Measurements from ENCODE around the gene TMEM225.
"Not testable (repeated sequence)": the region's sequence is repeated elsewhere in the genome, so short reads cannot be mapped to it uniquely, and the experiment has no call there.

TMEM225 gene, protein sequence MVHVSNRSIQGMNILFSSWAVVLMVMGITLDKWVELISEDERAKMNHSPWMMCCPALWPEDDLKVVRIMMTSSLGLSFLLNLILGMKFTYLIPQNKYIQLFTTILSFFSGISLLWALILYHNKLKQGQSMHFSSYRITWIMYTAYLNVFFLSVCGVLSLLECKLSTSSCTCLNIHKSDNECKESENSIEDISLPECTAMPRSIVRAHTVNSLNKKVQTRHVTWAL

DNA sequence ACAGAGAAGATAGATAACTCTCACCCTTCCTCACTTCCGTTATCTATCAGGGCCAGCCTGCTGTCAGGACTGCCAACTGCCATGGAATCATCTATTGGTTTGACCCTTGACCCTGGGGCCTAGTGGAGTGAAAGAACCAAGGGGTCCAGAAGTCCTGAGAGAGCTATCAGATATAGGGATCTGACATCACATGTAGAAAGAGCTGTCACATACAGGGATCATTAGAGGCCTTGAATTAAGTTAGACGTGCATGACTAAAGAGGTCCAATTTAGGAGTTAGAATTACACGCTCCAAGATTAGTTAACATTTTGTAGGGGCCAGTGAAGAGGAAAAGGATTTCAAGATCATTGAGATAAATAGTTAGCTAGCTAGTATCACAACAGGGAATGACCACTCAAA is at the start of gene TMEM225:
Gene TMEM225, minus strand, starts transcription at position 101 of the 400 bp plus-strand sequence. CDS start 245 bp downstream, outside the sequence.
- no peak for DNase-seq

DNA sequence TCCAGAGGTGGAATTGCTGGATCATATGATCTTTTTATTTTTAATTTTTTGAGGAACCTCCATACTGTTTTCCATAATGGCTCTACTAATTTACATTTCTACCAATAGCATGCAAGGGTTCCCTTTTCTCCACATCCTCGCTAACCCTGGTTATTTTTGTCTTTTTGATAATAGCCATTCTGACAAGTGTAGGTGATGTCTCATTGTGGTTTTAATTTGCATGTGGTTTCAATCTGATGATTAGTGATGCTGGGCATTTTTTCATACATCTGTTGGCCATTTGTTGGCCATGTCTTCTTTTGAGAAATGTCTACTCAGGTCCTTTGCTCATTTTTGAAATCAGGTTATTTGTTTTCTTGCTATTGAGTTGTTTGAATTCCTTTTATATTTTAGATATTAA is 38.6 kb upstream of the TMEM225 start:
- no peak for DNase-seq

DNA sequence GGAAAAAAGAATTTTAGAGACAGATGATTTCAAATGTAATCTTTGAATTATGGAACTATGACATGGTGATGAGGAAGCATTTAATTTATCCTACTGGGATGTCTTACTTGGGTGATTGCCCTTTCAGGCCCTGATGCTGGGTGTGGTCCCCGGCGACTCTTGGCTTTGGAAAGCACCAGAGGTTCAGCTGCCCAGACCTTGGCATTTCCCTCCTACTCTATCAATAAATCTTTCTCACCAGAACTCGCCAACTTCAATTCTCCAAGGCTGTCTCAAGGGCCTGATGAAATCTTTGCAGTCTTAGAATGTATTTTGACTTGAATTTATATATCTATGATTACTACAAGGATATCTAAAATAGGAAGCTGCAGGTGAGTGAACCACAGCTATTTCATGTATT is 35.5 kb upstream of the TMEM225 start:
- DNase-seq = no peak

DNA sequence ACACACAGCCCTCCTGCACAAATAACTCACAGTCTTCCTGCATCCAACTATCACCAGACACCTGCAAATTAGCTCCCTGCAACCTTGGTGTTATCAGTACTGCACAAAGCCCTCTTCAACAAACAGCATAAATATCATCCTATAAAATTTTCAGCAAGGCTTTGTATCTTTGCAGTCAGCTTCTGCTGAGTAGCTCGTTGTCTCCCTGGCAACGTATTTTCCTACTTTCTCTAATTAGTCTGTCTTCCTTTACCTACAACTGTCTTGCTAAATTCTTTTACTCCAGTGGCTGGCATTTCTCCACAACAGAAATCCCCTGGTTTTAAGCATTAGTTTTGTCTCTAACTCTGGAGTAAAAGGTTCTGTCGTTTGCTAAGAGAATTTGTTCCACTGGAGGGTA is 20.4 kb upstream of the TMEM225 start:
- no peak for DNase-seq

DNA sequence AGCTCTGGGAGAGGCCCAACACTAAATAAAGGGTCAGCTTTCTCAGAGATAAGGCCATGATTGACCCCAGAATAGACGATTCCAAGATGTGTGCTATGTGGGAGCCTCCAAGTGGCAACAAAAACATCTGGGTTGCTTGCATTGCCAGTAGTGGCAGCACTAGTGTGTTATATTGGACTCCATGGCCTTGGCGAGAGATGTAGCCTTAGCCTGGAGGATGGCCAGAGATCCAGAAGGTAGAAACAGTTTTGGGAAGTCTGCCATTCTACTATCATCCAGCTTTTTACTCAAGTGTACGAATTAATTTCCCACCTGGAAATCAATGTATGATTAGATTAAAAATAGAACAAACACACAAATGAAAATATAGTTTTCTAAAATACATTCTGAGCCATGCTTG is 19.5 kb upstream of the TMEM225 start:
- DNase-seq = no peak

DNA sequence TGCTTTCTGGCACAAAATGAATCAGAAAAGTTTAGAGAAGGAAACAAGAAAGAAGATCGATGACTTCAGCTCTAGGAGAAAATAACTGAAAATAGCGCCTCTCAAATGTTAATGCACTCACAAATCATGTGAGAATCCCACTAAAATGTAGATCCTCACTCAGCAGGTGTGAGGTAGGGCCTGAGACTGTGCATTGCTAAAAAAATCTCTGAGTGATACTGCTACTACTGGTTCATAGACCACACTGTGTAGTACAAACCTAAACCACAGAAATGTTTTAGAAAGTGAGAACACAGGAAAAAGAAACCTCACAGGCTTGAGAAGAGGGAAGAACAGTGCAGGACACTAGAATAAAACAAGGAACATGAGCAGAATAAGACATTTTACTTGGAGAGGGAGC is 18.5 kb upstream of the TMEM225 start:
- no peak for DNase-seq

DNA sequence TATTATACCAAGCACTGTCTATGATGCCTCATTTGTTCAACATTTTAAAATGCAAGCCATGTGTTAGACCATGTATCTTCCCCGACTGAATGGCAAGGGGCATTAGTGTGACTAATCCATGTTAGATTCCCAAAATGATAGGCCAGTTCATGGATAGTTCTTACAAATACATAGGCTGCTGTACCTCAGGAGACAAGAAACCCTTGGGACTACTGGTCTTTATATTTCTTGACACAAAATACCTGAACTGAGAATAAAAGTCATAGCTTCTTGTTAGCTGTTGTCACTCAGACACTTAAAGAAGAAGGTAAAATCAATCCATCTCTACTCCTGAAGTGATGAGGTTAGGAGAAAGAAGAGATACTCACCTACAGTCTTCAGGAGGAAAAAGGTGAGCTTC is 16.4 kb upstream of the TMEM225 start, which contains the start of gene OR8D4:
Gene OR8D4, plus strand, starts transcription at position 301 of the 400 bp plus-strand sequence. CDS start 4,265 bp downstream, outside the sequence.
- no peak for DNase-seq

DNA sequence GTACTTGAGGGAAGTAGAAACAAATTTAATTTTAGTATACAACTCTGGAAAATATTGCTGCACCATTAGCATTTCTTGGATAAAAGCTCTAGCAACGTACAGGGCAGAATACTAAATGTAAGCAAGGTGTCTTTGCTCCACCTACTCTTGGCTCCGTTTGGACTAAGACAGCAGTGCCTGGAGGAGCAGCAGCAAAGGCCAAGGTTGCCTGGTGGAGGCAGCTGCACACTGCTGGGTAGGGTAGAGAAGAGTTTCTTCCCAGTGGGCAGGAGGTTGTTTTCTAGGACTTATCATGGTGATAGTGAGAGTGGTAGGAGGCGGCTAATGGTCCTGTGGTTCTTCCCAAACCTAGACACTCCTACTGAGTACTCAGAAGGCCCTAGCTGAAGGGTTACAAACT is 14.3 kb upstream of the TMEM225 start:
- DNase-seq = no peak

DNA sequence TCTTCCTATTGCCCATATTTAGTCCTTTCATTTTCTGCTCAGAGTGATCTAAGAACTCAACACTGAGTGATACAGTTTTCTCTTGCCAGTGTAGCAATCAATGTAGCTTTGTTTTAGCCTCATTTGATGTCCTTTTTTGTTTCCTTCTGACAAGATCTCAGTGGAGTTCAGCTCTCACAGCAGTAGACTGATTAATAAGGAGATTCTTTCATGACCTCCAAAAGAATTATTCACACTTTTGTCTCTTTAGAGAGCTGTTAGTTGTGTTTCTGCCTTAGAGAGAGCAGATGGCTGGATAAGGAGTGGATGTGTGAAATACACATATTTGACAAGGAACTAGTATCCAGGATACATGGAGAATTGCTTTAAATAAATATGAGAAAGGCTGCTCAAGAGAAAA is 6.6 kb upstream of the TMEM225 start:
- DNase-seq = no peak

DNA sequence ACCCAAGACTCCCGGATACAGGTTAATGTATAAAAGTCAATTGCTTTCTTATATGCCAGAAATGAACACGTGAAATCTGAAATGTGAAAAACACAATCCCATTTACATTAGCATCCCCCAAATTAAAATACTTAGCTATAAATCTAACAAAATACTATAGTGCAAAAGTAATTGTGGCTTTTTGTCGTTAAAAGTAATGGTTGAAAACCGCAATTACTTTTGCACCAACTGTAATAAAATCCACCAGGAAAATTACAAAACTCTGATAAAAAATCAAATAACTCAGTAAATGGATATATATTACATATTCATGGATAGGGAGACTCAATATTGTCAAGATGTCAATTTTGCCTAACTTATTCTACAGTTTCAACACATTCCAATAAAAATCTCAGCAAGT is 4.6 kb downstream of the TMEM225 start:
- DNase-seq = no peak

DNA sequence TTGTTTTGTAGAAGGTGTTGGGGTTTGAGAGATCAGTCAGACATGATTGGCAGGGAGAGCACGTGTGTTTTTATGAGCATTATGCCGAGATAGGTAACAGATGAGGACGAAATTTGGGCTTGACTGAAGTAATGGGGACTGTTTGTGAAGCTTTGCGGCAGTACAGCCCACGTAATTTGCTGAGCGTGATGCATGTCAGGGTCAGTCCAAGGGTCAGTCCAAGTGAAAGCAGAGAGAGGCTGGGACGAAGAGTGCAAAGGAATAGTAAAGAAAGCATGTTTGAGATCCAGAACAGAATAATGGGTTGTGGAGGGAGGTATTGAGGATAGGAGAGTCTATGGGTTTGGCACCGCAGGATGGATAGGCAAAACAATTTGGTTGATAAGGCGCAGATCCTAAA is 17.7 kb downstream of the TMEM225 start:
- not testable (repeated sequence) for DNase-seq

DNA sequence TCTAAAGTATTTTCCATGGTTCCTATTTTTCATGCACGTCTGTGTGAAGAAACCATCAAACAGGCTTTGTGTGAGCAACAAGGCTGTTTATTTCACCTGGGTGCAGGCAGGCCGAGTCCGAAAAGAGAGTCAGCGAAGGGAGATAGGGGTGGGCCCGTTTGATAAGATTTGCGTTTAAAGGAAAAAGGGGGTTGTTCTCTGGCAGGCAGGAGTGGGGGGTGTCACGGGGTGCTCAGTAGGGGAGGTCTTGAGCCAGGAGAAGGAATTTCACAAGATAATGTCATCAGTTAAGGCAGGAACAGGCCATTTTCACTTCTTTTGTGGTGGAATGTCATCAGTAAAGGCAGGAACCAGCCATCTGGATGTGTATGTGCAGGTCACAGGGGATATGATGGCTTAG is 20.2 kb downstream of the TMEM225 start:
- not testable (repeated sequence) for DNase-seq

DNA sequence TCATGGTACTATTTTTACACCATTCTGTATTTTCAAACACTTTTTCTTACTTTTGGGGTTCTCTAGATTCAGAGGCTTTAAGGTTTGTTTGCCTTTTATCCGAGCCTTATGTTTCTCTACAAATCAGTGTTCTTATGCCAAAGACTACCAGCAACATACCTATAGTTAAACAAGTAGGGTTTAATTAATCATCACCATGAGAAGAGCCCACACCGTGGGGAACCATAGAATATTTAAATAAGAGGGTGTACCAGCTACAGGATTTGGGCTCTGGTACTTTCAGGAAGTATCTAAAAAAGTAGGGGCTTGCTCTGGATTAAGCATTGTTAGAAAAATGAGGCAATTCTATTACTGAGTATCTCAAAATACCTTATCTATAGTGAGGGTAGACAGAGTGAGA is 25.7 kb downstream of the TMEM225 start:
- DNase-seq = no peak

DNA sequence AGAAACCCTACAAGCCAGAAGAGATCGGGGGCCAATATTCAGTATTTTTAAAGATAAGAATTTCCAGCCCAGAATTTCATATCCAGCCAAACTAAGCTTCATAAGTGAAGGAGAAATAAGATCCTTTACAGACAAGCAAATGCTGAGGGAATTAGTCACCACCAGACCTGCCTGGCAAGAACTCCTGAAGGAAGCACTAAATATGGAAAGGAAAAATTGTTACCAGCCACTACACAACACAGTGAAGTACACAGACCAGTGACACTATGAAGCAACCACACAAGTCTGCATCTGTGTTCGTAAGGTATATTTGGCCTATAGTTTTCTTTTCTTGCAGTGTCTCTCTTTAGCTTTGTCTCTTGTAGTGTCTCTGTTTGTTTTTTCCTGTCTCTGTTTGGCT is 29.0 kb downstream of the TMEM225 start:
- no peak for DNase-seq

DNA sequence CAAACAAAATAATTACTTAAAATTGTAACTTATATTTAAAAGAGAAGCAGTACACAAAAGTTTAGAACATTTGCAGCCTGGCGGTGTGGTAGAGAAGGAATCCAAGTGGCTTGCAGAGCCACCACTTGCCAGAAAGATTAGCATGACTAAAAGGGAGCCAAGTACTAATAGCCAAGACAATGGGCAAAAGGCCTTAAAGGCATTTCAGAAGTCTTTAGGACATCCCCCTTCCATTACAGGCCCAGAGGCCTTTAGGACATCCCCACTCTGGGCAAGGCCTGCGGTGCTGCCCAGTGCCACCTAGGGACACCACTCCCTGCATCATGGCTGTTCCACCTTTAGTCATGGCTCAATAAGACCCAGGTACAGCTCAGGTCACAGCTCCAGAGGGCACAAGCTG is 32.4 kb downstream of the TMEM225 start:
- no peak for DNase-seq

DNA sequence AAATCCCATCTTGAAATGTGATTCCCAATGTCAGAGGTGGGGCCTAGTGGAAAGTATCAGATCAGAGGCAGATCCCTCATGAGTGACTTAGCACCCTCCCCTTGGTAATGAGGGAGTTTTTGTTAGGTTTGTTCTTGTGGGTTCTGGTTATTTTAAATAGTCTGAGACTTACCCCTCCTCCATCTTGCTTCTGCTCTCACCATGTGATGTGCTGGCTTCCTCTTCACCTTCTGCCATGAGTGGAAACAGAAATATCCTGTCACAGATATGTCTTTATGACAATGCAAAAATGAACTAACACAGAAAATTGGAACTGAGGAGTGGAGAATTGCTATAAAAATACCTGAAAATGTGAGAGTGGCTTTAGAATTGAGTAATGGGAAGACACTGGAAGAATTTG is 33.1 kb downstream of the TMEM225 start:
- DNase-seq = no peak

DNA sequence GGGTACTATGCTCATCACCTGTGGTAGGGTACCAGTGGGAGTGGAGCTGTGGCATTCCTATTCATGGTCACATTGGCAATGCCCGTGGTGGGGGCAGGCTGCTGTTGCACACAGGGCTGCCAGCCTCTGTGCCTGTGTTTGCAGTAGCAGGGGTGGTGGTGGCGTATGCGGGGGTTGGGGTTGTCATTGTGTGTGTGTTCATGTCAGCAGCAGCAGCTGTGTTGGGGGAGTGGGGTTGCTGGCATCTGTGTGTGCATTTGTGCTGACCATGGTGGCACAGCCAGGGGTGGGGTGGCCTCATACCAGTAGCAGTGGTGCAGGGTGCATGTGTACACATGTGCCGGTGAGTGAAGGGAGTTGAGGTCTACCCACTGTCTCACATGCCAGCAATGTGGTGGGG is 34.4 kb downstream of the TMEM225 start:
- no peak for DNase-seq

DNA sequence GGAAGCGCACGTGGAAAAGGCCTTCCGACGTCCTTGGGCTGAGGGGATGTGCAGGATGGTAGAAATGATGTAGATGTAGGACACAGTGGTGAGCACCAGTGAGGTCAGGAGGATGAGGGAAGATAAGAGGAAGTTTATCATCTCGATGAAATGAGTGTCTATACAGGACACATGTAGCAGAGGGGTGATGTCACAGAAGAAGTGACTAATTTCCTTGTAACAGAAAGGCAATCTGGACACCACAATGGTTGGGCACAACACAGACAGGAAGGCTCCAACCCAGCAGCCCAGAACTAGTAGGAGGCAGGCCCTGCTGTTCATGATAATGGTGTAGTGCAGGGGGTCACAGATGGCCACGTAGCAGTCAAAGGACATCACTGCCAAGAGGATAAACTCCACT is 44.3 kb downstream of the TMEM225 start:
- DNase-seq = no peak

DNA sequence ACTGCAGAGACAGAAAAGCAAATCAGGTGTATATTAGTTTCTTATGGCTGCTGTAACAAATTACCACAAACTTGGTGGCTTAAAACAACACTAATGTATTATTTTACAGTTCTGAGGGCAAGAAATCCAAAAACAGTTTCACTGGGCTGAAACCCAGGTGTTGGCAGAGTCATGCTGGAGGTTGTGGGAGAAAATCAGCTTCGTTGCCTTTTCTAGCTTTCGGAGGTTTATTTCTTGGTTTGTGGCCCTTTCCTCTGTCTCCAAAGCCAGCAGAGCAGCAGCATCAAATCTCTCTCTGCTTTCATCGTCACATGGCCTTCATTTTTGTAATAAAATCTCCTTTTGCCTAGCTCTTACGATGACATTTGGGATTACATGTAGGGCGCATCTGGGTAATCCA is 46.3 kb downstream of the TMEM225 start:
- DNase-seq = no peak

DNA sequence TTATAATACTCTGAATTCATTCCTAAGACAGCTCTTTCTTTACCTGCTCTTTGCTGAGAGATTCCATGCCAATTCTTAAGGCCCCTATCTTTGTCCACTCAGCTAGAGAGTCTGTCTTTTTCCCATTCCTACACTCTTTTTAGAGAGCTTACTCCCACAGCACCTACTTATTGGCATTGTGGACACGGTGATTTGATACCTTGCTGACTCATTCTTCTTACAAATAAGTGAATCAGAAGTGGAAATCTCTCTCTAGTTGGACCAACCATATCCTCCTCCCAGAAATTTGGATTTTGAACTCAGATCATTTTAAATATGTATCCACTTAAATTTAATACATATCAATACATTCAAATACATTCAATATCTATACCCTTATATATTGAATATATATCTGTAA is 46.8 kb downstream of the TMEM225 start:
- no peak for DNase-seq

DNA sequence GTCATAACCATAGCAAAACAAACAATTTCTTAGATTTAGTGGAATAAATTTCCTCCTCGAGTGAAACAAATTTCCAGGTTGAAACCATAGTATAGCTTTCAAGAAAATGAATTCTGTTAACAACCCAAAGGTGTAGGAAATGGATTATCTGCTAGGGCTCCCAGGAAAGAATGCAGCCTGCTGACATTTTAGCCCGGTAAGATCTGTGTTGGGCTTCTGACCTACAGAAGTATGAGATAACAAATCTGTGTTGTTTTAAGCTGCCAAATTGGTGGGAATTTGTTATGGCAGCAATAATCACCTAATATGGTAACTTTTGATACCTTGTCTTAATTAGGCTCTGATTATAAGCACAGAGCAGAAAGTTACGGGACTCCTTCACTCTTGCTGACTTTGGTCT is 47.3 kb downstream of the TMEM225 start:
- DNase-seq = no peak

DNA sequence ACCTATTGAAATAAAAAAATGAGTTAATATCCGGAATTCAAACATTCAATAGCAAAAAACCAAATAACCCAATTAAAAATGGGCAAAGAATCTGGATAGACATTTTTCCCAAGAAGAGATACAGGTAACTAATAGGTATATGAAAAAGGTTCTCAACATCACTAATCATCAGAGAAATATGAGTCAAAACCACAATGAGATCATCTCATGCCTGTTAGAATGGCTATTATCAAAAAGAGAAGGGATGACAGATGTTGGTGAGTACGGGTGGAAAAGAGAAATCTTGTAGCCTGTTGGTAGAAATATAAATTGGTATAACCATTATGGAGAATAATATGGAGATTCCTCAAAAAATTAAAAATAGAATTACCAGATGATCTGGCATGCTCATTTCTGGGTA is 52.4 kb downstream of the TMEM225 start:
- DNase-seq = no peak
